GM19467 (cell line): ENCODE data around the gene SUCLA2.
"Not testable (repeated sequence)": the region's sequence is repeated elsewhere in the genome, so short reads cannot be mapped to it uniquely, and the experiment has no call there.

Experiments used
- ATAC-seq: cut with Tn5 transposase; IDR thresholded peaks from one replicate; pipeline ENCODE4 v1.9.1; 2021; ENCODE audit warnings: mild to moderate bottlenecking, moderate library complexity; ENCODE audit not compliant: unreplicated experiment

The SUCLA2 gene

GRCh38 chr13:48001114-48001881 lies at the start of gene SUCLA2:
Gene SUCLA2 (minus strand): TSS chr13:48001273. CDS start chr13:48001269, 4 bp downstream.
- peak; percentile 98 for ATAC-seq

GRCh38 chr13:48050550-48050949 lies 49.5 kb upstream of the SUCLA2 start:
- ATAC-seq: no peak

- no peak for ATAC-seq
Observed at GRCh38 chr13:48043789-48044503, 42.9 kb upstream of the SUCLA2 start.

GRCh38 chr13:48042894-48043293 lies 41.8 kb upstream of the SUCLA2 start:
- ATAC-seq: no peak

- no peak for ATAC-seq
Observed at GRCh38 chr13:48040896-48041295, 39.8 kb upstream of the SUCLA2 start.

- ATAC-seq: no peak
Observed at GRCh38 chr13:48040049-48040448, 39.0 kb upstream of the SUCLA2 start.

GRCh38 chr13:48038761-48039160 lies 37.7 kb upstream of the SUCLA2 start:
- ATAC-seq: no peak

- peak; percentile 92 for ATAC-seq
Observed at GRCh38 chr13:48037346-48038173, 36.5 kb upstream of the SUCLA2 start, which contains the start of gene NUDT15. Gene NUDT15 (plus strand): TSS chr13:48037726. CDS start chr13:48037747, 21 bp downstream.

- ATAC-seq: no peak
Observed at GRCh38 chr13:48029859-48030258, 28.8 kb upstream of the SUCLA2 start.

- no peak for ATAC-seq
Observed at GRCh38 chr13:48028066-48028465, 27.0 kb upstream of the SUCLA2 start.

- ATAC-seq: no peak
Observed at GRCh38 chr13:48019796-48020195, 18.7 kb upstream of the SUCLA2 start.

GRCh38 chr13:48018637-48019036 lies 17.6 kb upstream of the SUCLA2 start:
- no peak for ATAC-seq

- ATAC-seq: no peak
Observed at GRCh38 chr13:48014359-48014758, 13.3 kb upstream of the SUCLA2 start.

- no peak for ATAC-seq
Observed at GRCh38 chr13:48012668-48013067, 11.6 kb upstream of the SUCLA2 start.

- no peak for ATAC-seq
Observed at GRCh38 chr13:48010698-48011097, 9.6 kb upstream of the SUCLA2 start.

- ATAC-seq: no peak
Observed at GRCh38 chr13:48009284-48009683, 8.2 kb upstream of the SUCLA2 start.

GRCh38 chr13:48006396-48006795 lies 5.3 kb upstream of the SUCLA2 start:
- no peak for ATAC-seq

GRCh38 chr13:48004201-48004600 lies 3.1 kb upstream of the SUCLA2 start:
- no peak for ATAC-seq

GRCh38 chr13:48001999-48002398 lies 926 bp upstream of the SUCLA2 start:
- not testable (repeated sequence) for ATAC-seq

- ATAC-seq: peak; percentile 21
Observed at GRCh38 chr13:48000559-48001113, 437 bp downstream of the SUCLA2 start.

- no peak for ATAC-seq
Observed at GRCh38 chr13:47999973-48000372, 1.1 kb downstream of the SUCLA2 start.
